Neural crest cell (in vitro differentiated cells): ENCODE data around the gene ENOX1. TPM values are rescaled to one million over a fixed set of nuclear protein-coding genes. Genes with fewer than 3 reads are reported as not detected.

Source experiments
- DNase-seq: peaks from one replicate; pipeline ENCODE4 v3.0.0; 2021; ENCODE audit warnings: low read depth, mixed read lengths, low spot score
- H3K27ac Mint-ChIP-seq: one replicate; pipeline ENCODE4 v1.8.0; 2021; ENCODE audit warnings: mild to moderate bottlenecking, mixed read lengths; ENCODE audit not compliant: unreplicated experiment
- H3K27me3 Mint-ChIP-seq: 2 replicates; pipeline ENCODE4 v1.8.0; 2021; ENCODE audit warnings: low read depth, mild to moderate bottlenecking, mixed read lengths
- H3K36me3 Mint-ChIP-seq: 2 replicates; pipeline ENCODE4 v1.8.0; 2021; ENCODE audit warnings: low read depth, mild to moderate bottlenecking, mixed read lengths
- H3K4me1 Mint-ChIP-seq: 2 replicates; pipeline ENCODE4 v1.8.0; 2021; ENCODE audit warnings: mixed read lengths
- H3K4me3 Mint-ChIP-seq: one replicate; pipeline ENCODE4 v1.8.0; 2021; ENCODE audit warnings: mild to moderate bottlenecking, mixed read lengths
- H3K9me3 Mint-ChIP-seq: 2 replicates; pipeline ENCODE4 v1.8.0; 2021; ENCODE audit warnings: mixed read lengths
- CTCF ChIP-seq: fragments of 200-600 bp; sonication (generic); conservative IDR thresholded peaks from 2 replicates; pipeline ENCODE4 v1.5.0; 2021; ENCODE audit warnings: antibody characterized with exemption, mild to moderate bottlenecking
- total RNA-seq: library from RNA; stranded (reverse); gene quantifications from 2 replicates; pipeline ENCODE4 v1.2.1, GENCODE V29; 2021

Gene ENOX1
- total RNA-seq, 1 donor from 2014 or later = 3.8 TPM

GRCh38 chr13:43780666-43781065 is 6.1 kb downstream of the ENOX1 start:
- H3K36me3 Mint-ChIP-seq = no peaks in the 10 kb centered on the region
- no peak for DNase-seq
- no peak overlapping the region for H3K27ac Mint-ChIP-seq
- H3K4me1 Mint-ChIP-seq = peaks cover 15% of the 10 kb centered on the region
- H3K9me3 Mint-ChIP-seq = no peaks in the 10 kb centered on the region
- H3K4me3 Mint-ChIP-seq = no peak overlapping the region
- no peak for TF ChIP-seq CTCF
- peaks cover 5% of the 10 kb centered on the region for H3K27me3 Mint-ChIP-seq

- no peaks in the 10 kb centered on the region for H3K9me3 Mint-ChIP-seq
Observed at GRCh38 chr13:43776501-43777079, 10.2 kb downstream of the ENOX1 start.

GRCh38 chr13:43776006-43776405 is 10.8 kb downstream of the ENOX1 start:
- H3K4me1 Mint-ChIP-seq = peaks cover 3% of the 10 kb centered on the region
- no peak overlapping the region for H3K4me3 Mint-ChIP-seq
- H3K36me3 Mint-ChIP-seq = no peaks in the 10 kb centered on the region
- H3K27ac Mint-ChIP-seq = no peak overlapping the region
- no peak for TF ChIP-seq CTCF
- no peak for DNase-seq
- H3K27me3 Mint-ChIP-seq = no peaks in the 10 kb centered on the region
- H3K9me3 Mint-ChIP-seq = no peaks in the 10 kb centered on the region

More at GRCh38 chr13:43776501-43777079, 10.2 kb downstream of the ENOX1 start:
- Mint-ChIP-seq H3K27ac (no peak overlapping the region), H3K27me3 (no peaks in the 10 kb centered on the region), H3K36me3 (no peaks in the 10 kb centered on the region), H3K4me1 (peaks cover 3% of the 10 kb centered on the region), H3K4me3 (no peak overlapping the region)
- DNase-seq = no peak
- TF ChIP-seq CTCF = no peak

- H3K4me1 Mint-ChIP-seq = peaks cover 3% of the 10 kb centered on the region
- H3K27me3 Mint-ChIP-seq = no peaks in the 10 kb centered on the region
- no peaks in the 10 kb centered on the region for H3K36me3 Mint-ChIP-seq
- no peak for DNase-seq
- no peaks in the 10 kb centered on the region for H3K9me3 Mint-ChIP-seq
- TF ChIP-seq CTCF = no peak
- H3K4me3 Mint-ChIP-seq = no peak overlapping the region
- H3K27ac Mint-ChIP-seq = no peak overlapping the region
Observed at GRCh38 chr13:43773602-43774001, 13.2 kb downstream of the ENOX1 start.

- Mint-ChIP-seq H3K27ac (no peak overlapping the region), H3K4me3 (no peak overlapping the region), H3K4me1 (peaks cover 11% of the 10 kb centered on the region), H3K36me3 (no peaks in the 10 kb centered on the region), H3K27me3 (no peaks in the 10 kb centered on the region), H3K9me3 (no peaks in the 10 kb centered on the region)
- no peak for TF ChIP-seq CTCF
- no peak for DNase-seq
Observed at GRCh38 chr13:43770871-43771270, 15.9 kb downstream of the ENOX1 start.

- H3K36me3 Mint-ChIP-seq = no peaks in the 10 kb centered on the region
- H3K27me3 Mint-ChIP-seq = no peaks in the 10 kb centered on the region
- no peak overlapping the region for H3K4me3 Mint-ChIP-seq
- no peak for DNase-seq
- H3K4me1 Mint-ChIP-seq = peaks cover 14% of the 10 kb centered on the region
- TF ChIP-seq CTCF = no peak
- no peak overlapping the region for H3K27ac Mint-ChIP-seq
- H3K9me3 Mint-ChIP-seq = no peaks in the 10 kb centered on the region
Observed at GRCh38 chr13:43769529-43769928, 17.2 kb downstream of the ENOX1 start.
